ENCODE measurements around the gene RPLP1.
A peak's percentile ranks its signal among the peaks of the same experiment; 100 is the strongest.

RPLP1 gene

GRCh38 chr15:69415381-69415780, 37.2 kb upstream of the RPLP1 start:
- peak overlapping the region; percentile 83 for H3K4me3 ChIP-seq (ENCODE audit: low read length)
- peaks cover 9% of the 10 kb centered on the region for H3K4me1 ChIP-seq (ENCODE audit: insufficient read depth, low read length)
- WGBS = 36% methylated on average over 3 of the region's 3 CpGs
- peak overlapping the region; percentile 79; the same call in 1 of the 2 replicates for H3K9ac ChIP-seq (ENCODE audit: low read depth, low read length)
- H3K9me3 ChIP-seq (ENCODE audit: insufficient read depth, low read depth, low read length) = no peaks in the 10 kb centered on the region
- H3K36me3 ChIP-seq (ENCODE audit: insufficient read depth, low read length) = peaks cover 45% of the 10 kb centered on the region
- 0 out of 2 replicates have a peak, but pooled peaks cover 2% of the 10 kb centered on the region for H3K27me3 ChIP-seq (ENCODE audit: insufficient read depth, low read length)
- no peak overlapping the region for H3K27ac ChIP-seq (ENCODE audit: low read depth, low read length)

GRCh38 chr15:69417581-69417980, 35.0 kb upstream of the RPLP1 start:
- no peak overlapping the region for H3K4me3 ChIP-seq (ENCODE audit: low read length)
- no peaks in the 10 kb centered on the region for H3K9me3 ChIP-seq (ENCODE audit: insufficient read depth, low read depth, low read length)
- H3K36me3 ChIP-seq (ENCODE audit: insufficient read depth, low read length) = peaks cover 66% of the 10 kb centered on the region
- H3K27ac ChIP-seq (ENCODE audit: low read depth, low read length) = no peak overlapping the region
- 0 out of 2 replicates have a peak, but pooled peaks cover 2% of the 10 kb centered on the region for H3K27me3 ChIP-seq (ENCODE audit: insufficient read depth, low read length)
- H3K4me1 ChIP-seq (ENCODE audit: insufficient read depth, low read length) = peaks cover 9% of the 10 kb centered on the region
- H3K9ac ChIP-seq (ENCODE audit: low read depth, low read length) = no peak overlapping the region

GRCh38 chr15:69421498-69421897, 31.1 kb upstream of the RPLP1 start:
- no peaks in the 10 kb centered on the region for H3K9me3 ChIP-seq (ENCODE audit: insufficient read depth, low read depth, low read length)
- H3K27me3 ChIP-seq (ENCODE audit: insufficient read depth, low read length) = no peaks in the 10 kb centered on the region
- peaks cover 95% of the 10 kb centered on the region for H3K36me3 ChIP-seq (ENCODE audit: insufficient read depth, low read length)
- H3K9ac ChIP-seq (ENCODE audit: low read depth, low read length) = no peak overlapping the region
- H3K4me1 ChIP-seq (ENCODE audit: insufficient read depth, low read length) = no peaks in the 10 kb centered on the region
- H3K4me3 ChIP-seq (ENCODE audit: low read length) = no peak overlapping the region
- no peak overlapping the region for H3K27ac ChIP-seq (ENCODE audit: low read depth, low read length)

- peaks cover 98% of the 10 kb centered on the region for H3K36me3 ChIP-seq (ENCODE audit: insufficient read depth, low read length)
- WGBS = 92% methylated on average over 4 of the region's 4 CpGs
These were observed 30.2 kb upstream of the RPLP1 start for GRCh38 chr15:69422336-69422895.

DNA sequence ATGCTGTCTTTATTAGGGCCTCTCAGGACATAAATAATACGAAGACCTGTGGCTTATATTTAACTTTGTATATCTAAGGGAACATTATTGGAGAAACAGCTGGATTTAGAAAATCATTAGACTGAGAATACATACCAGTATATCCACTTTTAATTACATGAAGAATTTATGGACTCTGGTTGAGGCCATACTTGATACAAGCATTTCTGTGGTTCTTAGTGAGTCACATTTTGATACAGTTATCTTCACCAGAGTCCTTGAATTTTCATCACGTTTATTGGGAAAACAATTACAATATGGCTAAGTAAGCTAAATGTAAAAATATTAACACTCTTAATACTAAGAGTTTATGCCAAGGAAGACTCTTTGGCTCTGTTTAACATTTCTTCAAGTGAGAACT, 28.6 kb upstream of the RPLP1 start:
- Histone ChIP-seq H3K9ac (ENCODE audit: low read depth, low read length) (no peak overlapping the region), H3K27me3 (ENCODE audit: insufficient read depth, low read length) (no peaks in the 10 kb centered on the region), H3K4me1 (ENCODE audit: insufficient read depth, low read length) (no peaks in the 10 kb centered on the region), H3K9me3 (ENCODE audit: insufficient read depth, low read depth, low read length) (no peaks in the 10 kb centered on the region), H3K27ac (ENCODE audit: low read depth, low read length) (no peak overlapping the region), H3K36me3 (ENCODE audit: insufficient read depth, low read length) (peaks cover 97% of the 10 kb centered on the region), H3K4me3 (ENCODE audit: low read length) (no peak overlapping the region)
- no CpG with 5 or more reads among the region's 2 CpGs for WGBS

More at GRCh38 chr15:69422336-69422895, 30.2 kb upstream of the RPLP1 start:
- H3K9me3 ChIP-seq (ENCODE audit: insufficient read depth, low read depth, low read length) = no peaks in the 10 kb centered on the region
- no peak overlapping the region for H3K27ac ChIP-seq (ENCODE audit: low read depth, low read length)
- H3K4me1 ChIP-seq (ENCODE audit: insufficient read depth, low read length) = no peaks in the 10 kb centered on the region
- H3K9ac ChIP-seq (ENCODE audit: low read depth, low read length) = no peak overlapping the region
- no peaks in the 10 kb centered on the region for H3K27me3 ChIP-seq (ENCODE audit: insufficient read depth, low read length)
- H3K4me3 ChIP-seq (ENCODE audit: low read length) = no peak overlapping the region

- H3K36me3 ChIP-seq (ENCODE audit: insufficient read depth, low read length) = peaks cover 97% of the 10 kb centered on the region
- 100% methylated on average over 1 of the region's 1 CpG for WGBS
- no peaks in the 10 kb centered on the region for H3K9me3 ChIP-seq (ENCODE audit: insufficient read depth, low read depth, low read length)
- H3K27ac ChIP-seq (ENCODE audit: low read depth, low read length) = no peak overlapping the region
- no peaks in the 10 kb centered on the region for H3K4me1 ChIP-seq (ENCODE audit: insufficient read depth, low read length)
- no peak overlapping the region for H3K9ac ChIP-seq (ENCODE audit: low read depth, low read length)
- H3K27me3 ChIP-seq (ENCODE audit: insufficient read depth, low read length) = no peaks in the 10 kb centered on the region
- no peak overlapping the region for H3K4me3 ChIP-seq (ENCODE audit: low read length)
These were observed 27.7 kb upstream of the RPLP1 start for GRCh38 chr15:69424748-69425413.

DNA sequence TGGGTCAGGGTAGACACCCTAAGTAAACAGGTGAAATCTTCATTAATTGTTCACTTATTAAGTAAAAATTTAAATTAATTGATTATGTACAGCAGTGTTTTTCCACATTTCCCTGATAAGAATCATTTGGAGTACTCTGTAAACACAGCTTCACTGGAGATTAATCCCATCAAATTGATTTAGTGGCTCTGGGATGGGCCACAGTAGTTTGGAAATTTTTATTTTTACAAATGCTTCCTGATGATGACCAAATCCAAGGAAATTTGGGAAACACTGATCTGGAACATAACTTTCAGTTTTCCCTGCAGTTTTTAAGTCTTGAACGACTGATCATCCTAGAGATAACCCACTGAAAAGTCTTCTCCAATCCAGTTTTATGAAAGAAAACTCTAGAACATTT, 18.8 kb upstream of the RPLP1 start:
- Histone ChIP-seq H3K4me1 (ENCODE audit: insufficient read depth, low read length) (no peaks in the 10 kb centered on the region), H3K9me3 (ENCODE audit: insufficient read depth, low read depth, low read length) (no peaks in the 10 kb centered on the region), H3K36me3 (ENCODE audit: insufficient read depth, low read length) (peaks cover 98% of the 10 kb centered on the region), H3K9ac (ENCODE audit: low read depth, low read length) (no peak overlapping the region), H3K4me3 (ENCODE audit: low read length) (no peak overlapping the region), H3K27ac (ENCODE audit: low read depth, low read length) (no peak overlapping the region), H3K27me3 (ENCODE audit: insufficient read depth, low read length) (no peaks in the 10 kb centered on the region)
- WGBS = 94% methylated on average over 1 of the region's 1 CpG

DNA sequence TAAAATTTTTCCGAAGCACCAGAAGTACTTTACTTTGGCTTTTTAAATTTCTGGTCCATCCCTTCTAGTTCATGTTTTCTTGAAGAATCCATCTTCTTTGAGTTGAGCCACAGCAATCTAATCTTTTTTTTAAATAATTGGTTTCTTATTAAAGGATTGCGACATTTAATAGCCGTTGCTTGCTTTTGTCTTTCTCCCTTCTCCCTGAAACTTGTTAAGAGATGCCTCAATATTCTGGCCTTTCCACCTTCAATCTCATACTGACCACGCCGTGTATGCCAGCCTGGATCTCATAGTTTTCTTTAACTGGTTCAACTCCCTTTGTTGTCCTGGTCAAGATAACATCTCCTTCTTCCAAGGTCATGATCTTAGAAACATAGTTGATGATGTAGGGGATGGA, 18.4 kb upstream of the RPLP1 start:
- Histone ChIP-seq H3K4me1 (ENCODE audit: insufficient read depth, low read length) (no peaks in the 10 kb centered on the region), H3K27me3 (ENCODE audit: insufficient read depth, low read length) (no peaks in the 10 kb centered on the region), H3K4me3 (ENCODE audit: low read length) (no peak overlapping the region), H3K9me3 (ENCODE audit: insufficient read depth, low read depth, low read length) (no peaks in the 10 kb centered on the region), H3K36me3 (ENCODE audit: insufficient read depth, low read length) (peaks cover 98% of the 10 kb centered on the region), H3K9ac (ENCODE audit: low read depth, low read length) (no peak overlapping the region), H3K27ac (ENCODE audit: low read depth, low read length) (no peak overlapping the region)
- 97% methylated on average over 5 of the region's 5 CpGs for WGBS

- Histone ChIP-seq H3K9me3 (ENCODE audit: insufficient read depth, low read depth, low read length) (no peaks in the 10 kb centered on the region), H3K36me3 (ENCODE audit: insufficient read depth, low read length) (peaks cover 98% of the 10 kb centered on the region), H3K27ac (ENCODE audit: low read depth, low read length) (no peak overlapping the region), H3K27me3 (ENCODE audit: insufficient read depth, low read length) (no peaks in the 10 kb centered on the region), H3K4me3 (ENCODE audit: low read length) (no peak overlapping the region), H3K4me1 (ENCODE audit: insufficient read depth, low read length) (no peaks in the 10 kb centered on the region), H3K9ac (ENCODE audit: low read depth, low read length) (no peak overlapping the region)
- 97% methylated on average over 18 of the region's 18 CpGs for WGBS
These were observed 17.9 kb upstream of the RPLP1 start for GRCh38 chr15:69434679-69435078.

- Histone ChIP-seq H3K4me1 (ENCODE audit: insufficient read depth, low read length) (no peaks in the 10 kb centered on the region), H3K36me3 (ENCODE audit: insufficient read depth, low read length) (peaks cover 98% of the 10 kb centered on the region), H3K9ac (ENCODE audit: low read depth, low read length) (no peak overlapping the region), H3K9me3 (ENCODE audit: insufficient read depth, low read depth, low read length) (no peaks in the 10 kb centered on the region), H3K27me3 (ENCODE audit: insufficient read depth, low read length) (no peaks in the 10 kb centered on the region), H3K27ac (ENCODE audit: low read depth, low read length) (no peak overlapping the region), H3K4me3 (ENCODE audit: low read length) (no peak overlapping the region)
- 96% methylated on average over 4 of the region's 4 CpGs for WGBS
These were observed 16.6 kb upstream of the RPLP1 start for GRCh38 chr15:69435985-69436384.

GRCh38 chr15:69436951-69437350, 15.7 kb upstream of the RPLP1 start:
- H3K27me3 ChIP-seq (ENCODE audit: insufficient read depth, low read length) = no peaks in the 10 kb centered on the region
- no peak overlapping the region for H3K9ac ChIP-seq (ENCODE audit: low read depth, low read length)
- H3K4me1 ChIP-seq (ENCODE audit: insufficient read depth, low read length) = no peaks in the 10 kb centered on the region
- no peak overlapping the region for H3K27ac ChIP-seq (ENCODE audit: low read depth, low read length)
- peaks cover 100% of the 10 kb centered on the region for H3K36me3 ChIP-seq (ENCODE audit: insufficient read depth, low read length)
- WGBS = 96% methylated on average over 4 of the region's 4 CpGs
- no peak overlapping the region for H3K4me3 ChIP-seq (ENCODE audit: low read length)
- H3K9me3 ChIP-seq (ENCODE audit: insufficient read depth, low read depth, low read length) = no peaks in the 10 kb centered on the region

GRCh38 chr15:69439623-69440022, 13.0 kb upstream of the RPLP1 start:
- Histone ChIP-seq H3K27ac (ENCODE audit: low read depth, low read length) (no peak overlapping the region), H3K27me3 (ENCODE audit: insufficient read depth, low read length) (no peaks in the 10 kb centered on the region), H3K9me3 (ENCODE audit: insufficient read depth, low read depth, low read length) (no peaks in the 10 kb centered on the region), H3K4me1 (ENCODE audit: insufficient read depth, low read length) (no peaks in the 10 kb centered on the region), H3K36me3 (ENCODE audit: insufficient read depth, low read length) (peaks cover 100% of the 10 kb centered on the region), H3K4me3 (ENCODE audit: low read length) (no peak overlapping the region), H3K9ac (ENCODE audit: low read depth, low read length) (no peak overlapping the region)
- WGBS = 97% methylated on average over 3 of the region's 4 CpGs

All from HUES64 (cell line).